ENCODE data around the gene SMC1B.

GRCh38 chr22:45335854-45336522, 77.4 kb downstream of the SMC1B start:
- TF ChIP-seq CTCF (IDR thresholded peaks at IDR 0.05 in 8 of 11, conservative IDR thresholded peaks at IDR 0.05 in 3 of 11) (no peak), POLR2AphosphoS5 (IDR thresholded peaks at IDR 0.05) (no peak)

Data from spleen (tissue), 7 donors.